ENCODE data around the gene ZNF433.

DNA sequence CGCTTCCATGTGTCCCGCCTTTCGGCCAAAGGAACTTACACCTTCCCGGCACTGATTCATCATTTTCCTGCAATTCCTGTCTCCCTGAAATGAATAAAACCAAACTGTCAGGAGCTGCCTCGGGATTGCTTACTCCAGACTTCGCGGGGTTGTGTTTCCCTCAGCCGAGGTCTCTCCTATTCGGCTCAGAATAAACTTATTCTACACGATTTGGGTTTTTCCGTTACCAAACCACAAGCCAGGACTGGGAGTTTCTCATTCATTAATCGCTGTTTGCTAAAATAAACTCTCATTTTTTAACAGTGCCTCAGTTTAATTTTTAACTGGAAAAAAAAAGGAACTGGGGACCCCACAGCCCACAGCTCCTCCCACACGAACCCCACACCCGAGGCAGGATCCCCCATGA is 16.6 kb upstream of the ZNF433 start:
- TF ChIP-seq, protein P1, sequence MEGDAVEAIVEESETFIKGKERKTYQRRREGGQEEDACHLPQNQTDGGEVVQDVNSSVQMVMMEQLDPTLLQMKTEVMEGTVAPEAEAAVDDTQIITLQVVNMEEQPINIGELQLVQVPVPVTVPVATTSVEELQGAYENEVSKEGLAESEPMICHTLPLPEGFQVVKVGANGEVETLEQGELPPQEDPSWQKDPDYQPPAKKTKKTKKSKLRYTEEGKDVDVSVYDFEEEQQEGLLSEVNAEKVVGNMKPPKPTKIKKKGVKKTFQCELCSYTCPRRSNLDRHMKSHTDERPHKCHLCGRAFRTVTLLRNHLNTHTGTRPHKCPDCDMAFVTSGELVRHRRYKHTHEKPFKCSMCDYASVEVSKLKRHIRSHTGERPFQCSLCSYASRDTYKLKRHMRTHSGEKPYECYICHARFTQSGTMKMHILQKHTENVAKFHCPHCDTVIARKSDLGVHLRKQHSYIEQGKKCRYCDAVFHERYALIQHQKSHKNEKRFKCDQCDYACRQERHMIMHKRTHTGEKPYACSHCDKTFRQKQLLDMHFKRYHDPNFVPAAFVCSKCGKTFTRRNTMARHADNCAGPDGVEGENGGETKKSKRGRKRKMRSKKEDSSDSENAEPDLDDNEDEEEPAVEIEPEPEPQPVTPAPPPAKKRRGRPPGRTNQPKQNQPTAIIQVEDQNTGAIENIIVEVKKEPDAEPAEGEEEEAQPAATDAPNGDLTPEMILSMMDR (IDR thresholded peaks at IDR 0.05): no peak
- TF ChIP-seq EZH2phosphoT487 (IDR thresholded peaks at IDR 0.05): no peak

All from neural progenitor cell (in vitro differentiated cells).